GM18861 (cell line): ENCODE results near the gene CYB561A3.

Experiments
- ATAC-seq: cut with Tn5 transposase; IDR thresholded peaks from one replicate; pipeline ENCODE4 v1.9.1; 2021; ENCODE audit not compliant: unreplicated experiment

The CYB561A3 gene

GRCh38 chr11:61345954-61346843, 15.5 kb downstream of the CYB561A3 start:
- no peak for ATAC-seq

- no peak for ATAC-seq
Observed at GRCh38 chr11:61345170-61345610, 16.5 kb downstream of the CYB561A3 start.

GRCh38 chr11:61343792-61344745, 17.6 kb downstream of the CYB561A3 start:
- ATAC-seq: no peak

GRCh38 chr11:61342207-61342803, 19.4 kb downstream of the CYB561A3 start:
- no peak for ATAC-seq

- ATAC-seq: no peak
Observed at GRCh38 chr11:61341706-61342105, 20.0 kb downstream of the CYB561A3 start.

- no peak for ATAC-seq
Observed at GRCh38 chr11:61340979-61341378, 20.7 kb downstream of the CYB561A3 start.

GRCh38 chr11:61339490-61339878, 22.2 kb downstream of the CYB561A3 start:
- no peak for ATAC-seq

- no peak for ATAC-seq
Observed at GRCh38 chr11:61338783-61339489, 22.7 kb downstream of the CYB561A3 start.

- no peak for ATAC-seq
Observed at GRCh38 chr11:61337706-61338470, 23.8 kb downstream of the CYB561A3 start.

GRCh38 chr11:61336171-61336935, 25.3 kb downstream of the CYB561A3 start:
- peak; percentile 49 for ATAC-seq

- no peak for ATAC-seq
Observed at GRCh38 chr11:61335355-61335710, 26.3 kb downstream of the CYB561A3 start.

GRCh38 chr11:61334434-61335354, 27.0 kb downstream of the CYB561A3 start:
- ATAC-seq: no peak

- ATAC-seq: no peak
Observed at GRCh38 chr11:61333550-61334433, 27.9 kb downstream of the CYB561A3 start.

- peak; percentile 76 for ATAC-seq
Observed at GRCh38 chr11:61332797-61333549, 28.7 kb downstream of the CYB561A3 start, which contains the start of the genes DDB1 and TKFC. Gene DDB1, minus strand, starts transcription at chr11:61333105. Its CDS starts 137 bp downstream, at chr11:61332968. Gene TKFC, plus strand, starts transcription at chr11:61333228. Its CDS starts 1,501 bp downstream, at chr11:61334729.

GRCh38 chr11:61332281-61332796, 29.3 kb downstream of the CYB561A3 start:
- no peak for ATAC-seq

GRCh38 chr11:61331651-61332050, 30.0 kb downstream of the CYB561A3 start:
- ATAC-seq: no peak
